GM12878 (cell line): ENCODE results near the gene TAF4.

ENCODE experiments used
- ASH2L ChIP-seq: fragments of 300-600, 200-600 bp; sonication (generic); IDR thresholded peaks from 2 replicates; pipeline ENCODE4 v1.6.1; 2017; ENCODE audit warnings: low read depth, mild to moderate bottlenecking, borderline replicate concordance
- BCL3 ChIP-seq: IDR thresholded peaks from 2 replicates; pipeline ENCODE4 v1.6.1; 2011; ENCODE audit warnings: borderline replicate concordance, low read depth, mild to moderate bottlenecking, moderate library complexity, low read length; ENCODE audit not compliant: insufficient read depth, poor library complexity, severe bottlenecking
- CEBPB ChIP-seq, 2 experiments: fragments of 150-350 bp in 1 of 2; IDR thresholded peaks; 2 replicates each; pipeline ENCODE4 v1.6.1; 2012 to 2014; ENCODE audit warnings: low read depth in 2 of 2, low read length in 2 of 2, borderline replicate concordance in 1 of 2, inconsistent platforms in 1 of 2
- CHD2 ChIP-seq: IDR thresholded peaks from 2 replicates; pipeline ENCODE4 v1.6.1; 2011; ENCODE audit warnings: low read depth, low read length, improper control_type of control experiment, borderline replicate concordance
- EP300 ChIP-seq, 2 experiments: fragments of 150-350 bp in 1 of 2; IDR thresholded peaks; 2 replicates each; pipeline ENCODE4 v1.6.1; 2011 to 2012; ENCODE audit warnings: low read depth in 2 of 2, low read length in 2 of 2, borderline replicate concordance in 1 of 2, improper control_type of control experiment in 1 of 2, inconsistent platforms in 1 of 2; ENCODE audit not compliant: control insufficient read depth in 1 of 2
- JUNB ChIP-seq: IDR thresholded peaks from 2 replicates; pipeline ENCODE4 v1.6.1; 2016; ENCODE audit warnings: antibody characterized with exemption, mild to moderate bottlenecking
- MTA3 ChIP-seq: IDR thresholded peaks from 2 replicates; pipeline ENCODE4 v1.6.1; 2012; ENCODE audit warnings: low read length, inconsistent platforms, borderline replicate concordance
- RAD21 ChIP-seq: IDR thresholded peaks from 2 replicates; pipeline ENCODE4 v1.6.1; 2011; ENCODE audit warnings: mild to moderate bottlenecking, low read depth, low read length, moderate library complexity; ENCODE audit not compliant: insufficient read depth
- ZZZ3 ChIP-seq: IDR thresholded peaks from 2 replicates; pipeline ENCODE4 v1.6.1; 2011; ENCODE audit warnings: low read depth; ENCODE audit not compliant: control insufficient read depth, insufficient read length

GRCh38 chr20:62003567-62004405, 61.9 kb downstream of the TAF4 start:
- TF ChIP-seq BCL3 (no peak), RAD21 (no peak), CEBPB (IDR thresholded peaks at IDR 0.05; ENCODE audit: borderline replicate concordance in 1 of 2, low read depth in 2 of 2, low read length in 2 of 2) (no peak), MTA3 (no peak), ZZZ3 (no peak), ASH2L (no peak), CHD2 (no peak), EP300 (IDR thresholded peaks at IDR 0.05; ENCODE audit: borderline replicate concordance in 1 of 2, control insufficient read depth in 1 of 2, low read depth in 2 of 2, low read length in 2 of 2) (no peak), JUNB (no peak)
